ENCODE measurements around the gene CCDC158.
A peak's percentile ranks its signal among the peaks of the same experiment; 100 is the strongest.
"Not testable (repeated sequence)": the region's sequence is repeated elsewhere in the genome, so short reads cannot be mapped to it uniquely, and the experiment has no call there.

Gene CCDC158

DNA sequence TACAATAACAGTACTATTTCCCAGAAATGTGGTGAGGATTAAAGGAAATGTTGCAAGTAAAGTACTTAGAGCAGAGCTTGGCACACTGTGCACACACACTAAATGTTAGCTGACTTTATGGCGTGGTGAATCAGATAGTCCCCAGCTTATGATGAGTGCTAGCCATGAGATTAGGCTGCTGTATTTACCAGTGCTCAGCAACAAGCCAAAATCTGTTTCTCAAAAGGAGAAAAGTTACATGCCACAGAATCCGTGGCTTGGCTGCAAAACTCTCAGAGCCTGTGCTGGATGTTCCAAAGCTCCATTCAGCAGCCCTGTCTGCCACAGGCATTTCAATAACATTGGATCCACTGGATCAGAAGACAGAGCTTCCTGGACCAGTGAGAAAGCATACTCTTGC lies 127.2 kb downstream of the CCDC158 start:
- peak overlapping the region; percentile 62; the same call in 1 of the 2 replicates for H3K27ac ChIP-seq
- TF ChIP-seq, protein P1, sequence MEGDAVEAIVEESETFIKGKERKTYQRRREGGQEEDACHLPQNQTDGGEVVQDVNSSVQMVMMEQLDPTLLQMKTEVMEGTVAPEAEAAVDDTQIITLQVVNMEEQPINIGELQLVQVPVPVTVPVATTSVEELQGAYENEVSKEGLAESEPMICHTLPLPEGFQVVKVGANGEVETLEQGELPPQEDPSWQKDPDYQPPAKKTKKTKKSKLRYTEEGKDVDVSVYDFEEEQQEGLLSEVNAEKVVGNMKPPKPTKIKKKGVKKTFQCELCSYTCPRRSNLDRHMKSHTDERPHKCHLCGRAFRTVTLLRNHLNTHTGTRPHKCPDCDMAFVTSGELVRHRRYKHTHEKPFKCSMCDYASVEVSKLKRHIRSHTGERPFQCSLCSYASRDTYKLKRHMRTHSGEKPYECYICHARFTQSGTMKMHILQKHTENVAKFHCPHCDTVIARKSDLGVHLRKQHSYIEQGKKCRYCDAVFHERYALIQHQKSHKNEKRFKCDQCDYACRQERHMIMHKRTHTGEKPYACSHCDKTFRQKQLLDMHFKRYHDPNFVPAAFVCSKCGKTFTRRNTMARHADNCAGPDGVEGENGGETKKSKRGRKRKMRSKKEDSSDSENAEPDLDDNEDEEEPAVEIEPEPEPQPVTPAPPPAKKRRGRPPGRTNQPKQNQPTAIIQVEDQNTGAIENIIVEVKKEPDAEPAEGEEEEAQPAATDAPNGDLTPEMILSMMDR (conservative IDR thresholded peaks at IDR 0.05), result no peak

GRCh38 chr4:76292730-76293129 lies 128.2 kb downstream of the CCDC158 start:
- H3K27ac ChIP-seq, result peak overlapping the region; percentile 62
- TF ChIP-seq, protein P1 (conservative IDR thresholded peaks at IDR 0.05), result no peak

- H3K27ac ChIP-seq, result not testable (repeated sequence)
These were observed 133.1 kb downstream of the CCDC158 start for GRCh38 chr4:76287811-76288210.

DNA sequence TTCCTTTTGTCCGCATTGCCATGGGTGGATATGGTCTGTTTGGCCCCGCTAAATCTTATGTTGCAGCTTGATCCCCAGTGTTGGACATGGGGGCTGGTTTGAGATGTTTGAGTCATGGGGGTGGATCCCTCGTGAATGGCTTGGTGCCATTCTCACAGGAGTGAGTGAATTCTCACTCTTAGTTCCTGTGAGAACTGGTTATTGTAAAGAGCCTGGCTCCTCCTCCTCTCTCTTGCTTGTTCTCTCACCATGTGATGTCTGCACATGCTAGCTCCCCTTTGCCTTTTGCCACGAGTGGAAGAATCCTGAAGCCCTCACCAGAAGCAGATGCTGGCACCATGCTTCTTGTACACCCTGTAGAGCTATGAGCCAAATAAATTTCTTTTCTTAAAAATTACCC lies 137.0 kb downstream of the CCDC158 start:
- TF ChIP-seq, protein P1 (conservative IDR thresholded peaks at IDR 0.05), result no peak
- peak overlapping the region; percentile 83 for H3K27ac ChIP-seq

DNA sequence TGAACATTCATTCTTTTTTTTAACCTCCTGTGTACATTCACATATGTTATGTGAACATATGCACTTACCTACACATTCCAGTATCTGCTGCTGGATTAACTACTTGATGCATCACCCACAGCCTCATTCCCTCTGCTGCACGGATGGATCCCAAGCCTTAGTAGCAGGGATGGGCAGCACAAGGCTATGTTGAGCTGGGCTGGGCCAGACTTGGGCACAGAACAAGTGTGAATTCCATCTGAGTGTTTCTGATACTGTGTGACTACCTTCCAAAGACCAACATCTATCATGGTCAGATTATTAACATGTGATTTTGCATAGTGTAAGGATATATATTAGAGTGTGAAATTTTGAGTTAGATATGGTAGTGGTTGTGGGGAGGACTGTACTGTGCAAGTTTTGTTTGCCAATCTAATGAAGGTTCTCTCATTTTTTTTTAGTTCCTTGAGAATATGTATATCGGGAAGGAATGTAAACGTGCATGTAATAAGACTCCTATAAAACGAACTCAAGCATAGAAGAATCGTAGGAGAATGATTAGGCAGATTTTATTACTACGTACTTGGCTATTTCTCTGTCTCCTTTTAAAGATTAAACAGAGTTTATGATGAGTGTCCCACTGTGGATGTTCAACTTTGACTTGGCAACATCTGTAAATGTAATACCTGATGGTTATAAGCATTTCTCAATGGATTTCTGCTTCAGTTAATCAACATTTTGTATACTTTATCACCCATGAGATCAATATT lies 137.8 kb downstream of the CCDC158 start:
- H3K27ac ChIP-seq, result peak overlapping the region; percentile 83
- TF ChIP-seq, protein P1 (conservative IDR thresholded peaks at IDR 0.05), result no peak

- peak overlapping the region; percentile 83 for H3K27ac ChIP-seq
These were observed 139.3 kb downstream of the CCDC158 start for GRCh38 chr4:76281594-76281993.

DNA sequence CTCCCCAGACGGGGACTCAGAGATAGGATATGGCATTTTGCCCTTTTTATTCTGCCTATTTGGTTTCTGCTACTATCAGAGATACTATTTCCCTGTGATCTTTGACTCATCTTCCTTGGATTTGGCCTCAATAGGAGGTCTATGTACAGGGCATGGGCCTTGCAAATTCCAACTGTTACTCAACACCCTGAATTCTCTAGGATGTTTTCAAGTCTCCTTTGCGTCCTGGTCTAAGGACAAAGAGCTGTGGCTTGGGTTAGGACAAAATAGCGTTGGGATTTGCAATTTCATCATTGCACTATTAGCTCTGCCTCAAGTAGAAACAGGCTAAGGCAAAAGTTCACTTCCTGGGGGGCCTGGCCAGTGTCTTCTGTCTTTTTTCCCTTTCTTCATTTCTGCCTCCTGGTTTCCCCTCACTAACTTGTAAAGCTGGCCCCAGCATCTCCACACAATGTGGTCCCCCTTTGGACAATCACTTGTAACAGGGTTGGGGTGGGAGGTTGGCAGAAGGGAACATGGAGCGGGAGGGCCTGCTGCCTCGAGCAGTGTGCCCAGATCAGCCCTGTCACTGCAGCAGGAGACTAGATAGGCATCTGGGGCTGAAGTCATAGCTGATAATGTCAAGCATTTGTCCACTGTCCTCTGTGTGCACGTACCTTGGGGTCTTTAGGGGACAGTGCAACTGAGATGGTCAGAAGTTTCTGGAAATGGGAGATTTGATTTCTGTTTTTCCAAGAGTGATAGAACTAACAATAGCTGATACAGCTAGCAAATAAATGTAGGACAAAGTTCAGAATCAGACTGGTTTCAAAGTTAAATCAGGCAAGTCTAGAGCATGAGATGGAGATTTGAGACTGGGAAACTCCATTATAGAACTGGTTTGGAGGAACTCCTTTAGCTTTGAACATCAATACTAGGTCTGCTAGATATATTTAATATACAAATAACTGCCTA lies 140.2 kb downstream of the CCDC158 start:
- TF ChIP-seq, protein P1 (conservative IDR thresholded peaks at IDR 0.05), result no peak

DNA sequence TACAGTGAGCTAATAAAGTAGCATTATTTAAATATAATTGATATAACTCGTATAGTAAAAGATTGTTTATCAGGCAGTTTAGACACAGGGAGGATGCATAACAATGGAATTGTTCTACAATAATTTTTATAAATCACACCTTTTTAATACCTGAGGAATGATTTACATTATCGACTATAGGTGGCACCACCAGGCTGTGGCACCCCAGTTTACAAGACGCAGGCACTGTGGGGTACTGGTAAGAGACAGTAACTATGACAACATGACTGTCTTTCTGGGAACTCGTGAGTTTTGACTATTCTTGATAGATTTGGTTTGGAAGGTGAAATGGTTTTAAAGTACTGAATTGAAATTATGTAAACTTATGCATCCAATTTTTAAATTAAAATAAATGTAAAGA lies 141.5 kb downstream of the CCDC158 start:
- H3K27ac ChIP-seq, result no peak overlapping the region
- TF ChIP-seq, protein P1 (conservative IDR thresholded peaks at IDR 0.05), result peak; percentile 21; the same call in 1 of the 2 replicates

More for the DNA sequence above, 140.2 kb downstream of the CCDC158 start:
- peak overlapping the region; percentile 83 for H3K27ac ChIP-seq

All from VCaP (cell line).